Right lobe of liver (tissue), 4 donors: ENCODE data around the gene RBM3.

Source experiments
- CTCF ChIP-seq, 4 donors: fragments of 200-600 bp in 3 of 4; fragments of 450-650 bp in 1 of 4; IDR thresholded peaks; one replicate each; pipeline versions ENCODE4 v1.5.1 to v1.8.0; 2016 to 2022; ENCODE audit warnings: antibody characterized with exemption in 4 of 4, mild to moderate bottlenecking in 2 of 4
- POLR2A ChIP-seq: fragments of 450-650 bp; IDR thresholded peaks from one replicate; pipeline ENCODE4 v1.6.1; 2017; ENCODE audit warnings: antibody characterized with exemption, mild to moderate bottlenecking
- donor health status: DM: no; HTN: no; CAD: no.
- donor health status: DM: no; HTN: no; CAD: no.
- donor health status: DM: no; HTN: yes; CAD: no.

- TF ChIP-seq CTCF (IDR thresholded peaks at IDR 0.05), result no peak
- TF ChIP-seq POLR2A, result no peak
These were observed 4.4 kb downstream of the RBM3 start for GRCh38 chrX:48578661-48579128.
